ENCODE data around the gene JADE2. TPM values are rescaled to one million over a fixed set of nuclear protein-coding genes. Genes with fewer than 3 reads are reported as not detected.

JADE2 gene
- total and polyA plus RNA-seq, 4 donors, result 3.9 to 11.4 (median 5.5) TPM

- H3K36me3 ChIP-seq (ENCODE audit: control insufficient read depth in 4 of 4, insufficient read depth in 3 of 4, low read depth in 1 of 4, low read length in 3 of 4), result peaks cover 16 to 28% (median 27%) of the 10 kb centered on the region in 4 donors
- TF ChIP-seq YY1 (IDR thresholded peaks at IDR 0.05) (no peak), JUND (IDR thresholded peaks at IDR 0.05) (no peak), TAF1 (conservative IDR thresholded peaks at IDR 0.05) (no peak), FOXA2 (IDR thresholded peaks at IDR 0.05) (no peak), GABPA (IDR thresholded peaks at IDR 0.05 in 1 of 2, conservative IDR thresholded peaks at IDR 0.05 in 1 of 2) (no peak), RXRA (IDR thresholded peaks at IDR 0.05) (no peak), HNF4G (IDR thresholded peaks at IDR 0.05) (no peak), HNF4A (conservative IDR thresholded peaks at IDR 0.05) (no peak), RAD21 (IDR thresholded peaks at IDR 0.05) (no peak), NR2F2 (IDR thresholded peaks at IDR 0.05) (no peak), CTCF (IDR thresholded peaks at IDR 0.05; ENCODE audit: low read depth, low read length, missing input control) (no peak), EGR1 (IDR thresholded peaks at IDR 0.05; ENCODE audit: low read depth in 2 of 2) (no peak), REST (IDR thresholded peaks at IDR 0.05) (no peak)
- TF ChIP-seq, protein P1, sequence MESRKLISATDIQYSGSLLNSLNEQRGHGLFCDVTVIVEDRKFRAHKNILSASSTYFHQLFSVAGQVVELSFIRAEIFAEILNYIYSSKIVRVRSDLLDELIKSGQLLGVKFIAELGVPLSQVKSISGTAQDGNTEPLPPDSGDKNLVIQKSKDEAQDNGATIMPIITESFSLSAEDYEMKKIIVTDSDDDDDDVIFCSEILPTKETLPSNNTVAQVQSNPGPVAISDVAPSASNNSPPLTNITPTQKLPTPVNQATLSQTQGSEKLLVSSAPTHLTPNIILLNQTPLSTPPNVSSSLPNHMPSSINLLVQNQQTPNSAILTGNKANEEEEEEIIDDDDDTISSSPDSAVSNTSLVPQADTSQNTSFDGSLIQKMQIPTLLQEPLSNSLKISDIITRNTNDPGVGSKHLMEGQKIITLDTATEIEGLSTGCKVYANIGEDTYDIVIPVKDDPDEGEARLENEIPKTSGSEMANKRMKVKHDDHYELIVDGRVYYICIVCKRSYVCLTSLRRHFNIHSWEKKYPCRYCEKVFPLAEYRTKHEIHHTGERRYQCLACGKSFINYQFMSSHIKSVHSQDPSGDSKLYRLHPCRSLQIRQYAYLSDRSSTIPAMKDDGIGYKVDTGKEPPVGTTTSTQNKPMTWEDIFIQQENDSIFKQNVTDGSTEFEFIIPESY (IDR thresholded peaks at IDR 0.05), result no peak
- TF ChIP-seq, protein P2, sequence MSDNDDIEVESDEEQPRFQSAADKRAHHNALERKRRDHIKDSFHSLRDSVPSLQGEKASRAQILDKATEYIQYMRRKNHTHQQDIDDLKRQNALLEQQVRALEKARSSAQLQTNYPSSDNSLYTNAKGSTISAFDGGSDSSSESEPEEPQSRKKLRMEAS (IDR thresholded peaks at IDR 0.05), result no peak
- peaks cover 8 to 37% (median 14%) of the 10 kb centered on the region in 4 donors for H3K4me1 ChIP-seq (ENCODE audit: control insufficient read depth in 4 of 4, insufficient read depth in 4 of 4, low read length in 3 of 4)
- peak overlapping the region; percentile 5 to 44 for H3K27ac ChIP-seq (ENCODE audit: low read depth in 1 of 2, low read length in 2 of 2)
- H3K9ac ChIP-seq (ENCODE audit: low read depth in 1 of 2, low read length in 2 of 2), result no peak overlapping the region
- 81% methylated on average over 2 of the region's 2 CpGs for WGBS
- H3K9me3 ChIP-seq (ENCODE audit: control insufficient read depth in 4 of 4, low read length in 3 of 4), result no peaks in the 10 kb centered on the region
- H3K4me3 ChIP-seq (ENCODE audit: low read depth in 1 of 3, low read length in 3 of 3), result no peak overlapping the region
- no peak for DNase-seq (ENCODE audit: low spot score)
- no peaks in the 10 kb centered on the region for H3K27me3 ChIP-seq (ENCODE audit: control insufficient read depth in 4 of 4, insufficient read depth in 4 of 4, low read length in 3 of 4)
These were observed 95.2 kb downstream of the JADE2 start for GRCh38 chr5:134620634-134621033.

- Histone ChIP-seq H3K27ac (ENCODE audit: low read depth in 1 of 2, low read length in 2 of 2) (peak overlapping the region; percentile 90 to 96), H3K4me3 (ENCODE audit: low read depth in 1 of 3, low read length in 3 of 3) (no peak overlapping the region), H3K9ac (ENCODE audit: low read depth in 1 of 2, low read length in 2 of 2) (no peak overlapping the region), H3K4me1 (ENCODE audit: control insufficient read depth in 4 of 4, insufficient read depth in 4 of 4, low read length in 3 of 4) (peaks cover 15 to 44% (median 16%) of the 10 kb centered on the region in 4 donors), H3K36me3 (ENCODE audit: control insufficient read depth in 4 of 4, insufficient read depth in 3 of 4, low read depth in 1 of 4, low read length in 3 of 4) (peaks cover 3 to 9% (median 7%) of the 10 kb centered on the region in 4 donors), H3K9me3 (ENCODE audit: control insufficient read depth in 4 of 4, low read length in 3 of 4) (no peaks in the 10 kb centered on the region), H3K27me3 (ENCODE audit: control insufficient read depth in 4 of 4, insufficient read depth in 4 of 4, low read length in 3 of 4) (no peaks in the 10 kb centered on the region)
- peak; percentile 19 to 66 for TF ChIP-seq HNF4A (conservative IDR thresholded peaks at IDR 0.05)
- TF ChIP-seq RXRA (IDR thresholded peaks at IDR 0.05), result peak in 1 of 2 donors; percentile 18
- no peak for TF ChIP-seq SP1 (IDR thresholded peaks at IDR 0.05)
- WGBS, result 42% methylated on average over 1 of the region's 1 CpG
- DNase-seq (ENCODE audit: low spot score), result no peak
These were observed 100.1 kb downstream of the JADE2 start for GRCh38 chr5:134625559-134625958.

Data from liver (tissue), 9 donors.